K562 (cell line): Measurements from ENCODE around the gene CHD2. TPM values are rescaled to one million over a fixed set of nuclear protein-coding genes. Genes with fewer than 3 reads are reported as not detected.

ENCODE experiments used
- CBX3 ChIP-seq, 2 experiments: IDR thresholded peaks; 1 replicate in 1 of 2; 2 replicates in 1 of 2; pipeline ENCODE4 v1.6.1; 2012; ENCODE audit warnings: inconsistent platforms in 2 of 2, low read length in 2 of 2, borderline replicate concordance in 1 of 2, control low read depth in 1 of 2
- HCFC1 ChIP-seq: IDR thresholded peaks from 2 replicates; pipeline ENCODE4 v1.6.1; 2012; ENCODE audit warnings: low read depth, low read length, improper control_type of control experiment
- KLF16 ChIP-seq: IDR thresholded peaks from 2 replicates; pipeline ENCODE4 v1.6.1; 2016; ENCODE audit warnings: antibody characterized with exemption
- MGA ChIP-seq: fragments of 450-650 bp; IDR thresholded peaks from 2 replicates; pipeline ENCODE4 v1.6.1; 2016; ENCODE audit warnings: mild to moderate bottlenecking, moderate library complexity
- MYC ChIP-seq, 2 experiments: fragments of 250-450 bp in 1 of 2; sonication (Bioruptor Pico) in 1 of 2; IDR thresholded peaks; 2 replicates each; pipeline versions ENCODE4 v1.5.1 to v1.6.1; 2012 to 2021; ENCODE audit warnings: low read depth in 2 of 2, borderline replicate concordance in 1 of 2, improper control_type of control experiment in 1 of 2, low read length in 1 of 2, mild to moderate bottlenecking in 1 of 2, moderate library complexity in 1 of 2
- NELFE ChIP-seq: IDR thresholded peaks from 2 replicates; pipeline ENCODE4 v1.6.1; 2011; ENCODE audit warnings: mild to moderate bottlenecking; ENCODE audit not compliant: insufficient read depth, insufficient read length
- NFIX ChIP-seq: fragments of 250-450 bp; sonication (Bioruptor Pico); IDR thresholded peaks from 2 replicates; pipeline ENCODE4 v1.4.0; 2020; ENCODE audit warnings: low read depth, mild to moderate bottlenecking, moderate library complexity
- POLR2G ChIP-seq: fragments of 200-400 bp; formaldehyde crosslinking; IDR thresholded peaks from 2 replicates; pipeline ENCODE4 v1.6.1; 2017; ENCODE audit warnings: low read depth, mild to moderate bottlenecking, antibody characterized with exemption, low read length, moderate library complexity
- polyA plus RNA-seq, 8 experiments: library from polyadenylated mRNA; depleted of rRNA in 4 of 8; stranded (reverse) in 5 of 8; unstranded in 3 of 8; fragments of >200 nt; fragmentation: Nextera tagmentation in 2 of 8; fragmentation: Illumina TruSeq in 1 of 8; extraction: Ambion mirVana in 2 of 8; extraction: Trizol in 1 of 8; gene quantifications; 2 replicates each; pipeline versions ENCODE4 v1.2.1 to v1.2.3, GENCODE V29; 2011 to 2014; ENCODE audit warnings: inconsistent platforms in 1 of 8, missing spikeins in 1 of 8
- total RNA-seq, 7 experiments: library from RNA; depleted of rRNA in 6 of 7; stranded (reverse); fragments of >200 nt in 6 of 7; fragmentation: Illumina TruSeq in 2 of 7; extraction: Trizol in 2 of 7; gene quantifications; 2 replicates each; pipeline versions ENCODE4 v1.2.1 to v1.2.3, GENCODE V29; 2011 to 2021; ENCODE audit warnings: low replicate concordance in 1 of 7
- TF ChIP-seq, protein P1 (sequence below), 2 experiments: fragments of 450-650 bp; IDR thresholded peaks; 2 replicates each; pipeline ENCODE4 v1.6.1; 2018; ENCODE audit warnings: mild to moderate bottlenecking in 2 of 2, low read depth in 1 of 2; ENCODE audit not compliant: partially characterized antibody in 2 of 2

Gene CHD2
- total and polyA plus RNA-seq, 9 of the 15 experiments (the other 6 are each of a cell fraction or from before 2014, with no cell fraction given), result 38.9 to 70.8 (median 56.2) TPM

- TF ChIP-seq MGA (no peak), MYC (IDR thresholded peaks at IDR 0.05; ENCODE audit: low read depth, low read length) (0 out of 2 replicates have a peak, but pooled peaks have one; percentile 30), MYC (CRISPR knock-in tag; IDR thresholded peaks at IDR 0.05; ENCODE audit: borderline replicate concordance, low read depth) (no peak), POLR2G (peak; percentile 84), KLF16 (no peak), CBX3 (IDR thresholded peaks at IDR 0.05; ENCODE audit: borderline replicate concordance in 1 of 2, low read length in 2 of 2) (0 out of 3 replicates have a peak, but pooled peaks of 1 of the 2 experiments have one; percentile 23), NELFE (no peak), NFIX (no peak), HCFC1 (0 out of 2 replicates have a peak, but pooled peaks have one; percentile 23)
- TF ChIP-seq, protein P1, sequence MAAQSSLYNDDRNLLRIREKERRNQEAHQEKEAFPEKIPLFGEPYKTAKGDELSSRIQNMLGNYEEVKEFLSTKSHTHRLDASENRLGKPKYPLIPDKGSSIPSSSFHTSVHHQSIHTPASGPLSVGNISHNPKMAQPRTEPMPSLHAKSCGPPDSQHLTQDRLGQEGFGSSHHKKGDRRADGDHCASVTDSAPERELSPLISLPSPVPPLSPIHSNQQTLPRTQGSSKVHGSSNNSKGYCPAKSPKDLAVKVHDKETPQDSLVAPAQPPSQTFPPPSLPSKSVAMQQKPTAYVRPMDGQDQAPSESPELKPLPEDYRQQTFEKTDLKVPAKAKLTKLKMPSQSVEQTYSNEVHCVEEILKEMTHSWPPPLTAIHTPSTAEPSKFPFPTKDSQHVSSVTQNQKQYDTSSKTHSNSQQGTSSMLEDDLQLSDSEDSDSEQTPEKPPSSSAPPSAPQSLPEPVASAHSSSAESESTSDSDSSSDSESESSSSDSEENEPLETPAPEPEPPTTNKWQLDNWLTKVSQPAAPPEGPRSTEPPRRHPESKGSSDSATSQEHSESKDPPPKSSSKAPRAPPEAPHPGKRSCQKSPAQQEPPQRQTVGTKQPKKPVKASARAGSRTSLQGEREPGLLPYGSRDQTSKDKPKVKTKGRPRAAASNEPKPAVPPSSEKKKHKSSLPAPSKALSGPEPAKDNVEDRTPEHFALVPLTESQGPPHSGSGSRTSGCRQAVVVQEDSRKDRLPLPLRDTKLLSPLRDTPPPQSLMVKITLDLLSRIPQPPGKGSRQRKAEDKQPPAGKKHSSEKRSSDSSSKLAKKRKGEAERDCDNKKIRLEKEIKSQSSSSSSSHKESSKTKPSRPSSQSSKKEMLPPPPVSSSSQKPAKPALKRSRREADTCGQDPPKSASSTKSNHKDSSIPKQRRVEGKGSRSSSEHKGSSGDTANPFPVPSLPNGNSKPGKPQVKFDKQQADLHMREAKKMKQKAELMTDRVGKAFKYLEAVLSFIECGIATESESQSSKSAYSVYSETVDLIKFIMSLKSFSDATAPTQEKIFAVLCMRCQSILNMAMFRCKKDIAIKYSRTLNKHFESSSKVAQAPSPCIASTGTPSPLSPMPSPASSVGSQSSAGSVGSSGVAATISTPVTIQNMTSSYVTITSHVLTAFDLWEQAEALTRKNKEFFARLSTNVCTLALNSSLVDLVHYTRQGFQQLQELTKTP (IDR thresholded peaks at IDR 0.05; ENCODE audit: low read depth in 1 of 2, partially characterized antibody in 2 of 2), result peak; percentile 85 to 93
Measured at GRCh38 chr15:92899948-92900730, at the start of gene CHD2 (continued).
